K562 (cell line): ENCODE data around the gene IFIT2. TPM values are rescaled to one million over a fixed set of nuclear protein-coding genes. Genes with fewer than 3 reads are reported as not detected.

Source experiments
- ATAC-seq: fragments of 200-7000 bp; cut with Tn5 transposase; 3 replicates; pipeline ENCODE4 v1.9.1; 2020; ENCODE audit warnings: moderate library complexity
- BruUV-seq: library from RNA; stranded (reverse); fragments of 400-500 nt; replicated peaks from 2 replicates; lab custom pipeline; 2021; lab: Mats Ljungman, UMichigan
- CTCF ChIA-PET: fragments of 300-600 bp; formaldehyde crosslinking; extraction: SDS; loops from one replicate; lab custom pipeline; 2021; ENCODE audit warnings: low intra/inter-chr PET ratio; lab: Yijun Ruan, JAX
- POLR2A ChIA-PET: fragments of 300-600, 350-650 bp; sonication (Branson Sonifier 250); formaldehyde crosslinking; extraction: SDS; loops from one replicate; lab custom pipeline; 2021; ENCODE audit warnings: antibody characterized with exemption, inconsistent platforms; lab: Yijun Ruan, JAX
- DNase-seq, 4 experiments: peaks; one replicate each; pipeline versions ENCODE4 v3.0.0 to v3.0.0-alpha.2; 2011 to 2018; ENCODE audit warnings: low spot score in 3 of 4, mixed read lengths in 3 of 4; ENCODE audit errors: extremely low read depth in 1 of 4
- FAIRE-seq: peaks from 2 replicates; lab custom pipeline; 2011; peaks lifted over from hg19 to GRCh38; lab: Jason Lieb, UNC
- H2AFZ ChIP-seq: 2 replicates; pipeline ENCODE4 v1.6.0; 2011; ENCODE audit warnings: low read depth, low read length, control low read depth, inconsistent platforms
- H3K27ac ChIP-seq: fragments of 200-600 bp; 3 replicates; pipeline ENCODE4 v1.8.0; 2011; ENCODE audit warnings: low read depth, mild to moderate bottlenecking, control low read depth, inconsistent platforms, low read length, moderate library complexity, mixed read lengths; ENCODE audit errors: extremely low read depth
- H3K27me3 ChIP-seq, 2 experiments: fragments of 300-600 bp in 1 of 2; 2 replicates in 1 of 2; 3 replicates in 1 of 2; pipeline versions ENCODE4 v1.6.0 to v1.8.0; 2011; ENCODE audit warnings: inconsistent platforms in 2 of 2, low read length in 2 of 2, mild to moderate bottlenecking in 1 of 2, mixed read lengths in 1 of 2, moderate library complexity in 1 of 2; ENCODE audit not compliant: control insufficient read depth in 2 of 2, insufficient read depth in 2 of 2
- H3K36me3 ChIP-seq: fragments of 300-600 bp; 3 replicates; pipeline ENCODE4 v1.8.0; 2011; ENCODE audit warnings: mild to moderate bottlenecking, low read length, inconsistent platforms; ENCODE audit not compliant: control insufficient read depth, insufficient read depth
- H3K4me1 ChIP-seq, 2 experiments: fragments of 200-600 bp in 1 of 2; replicated peaks in 1 of 2; 2 replicates in 1 of 2; 3 replicates in 1 of 2; pipeline versions ENCODE4 v1.5.1 to v1.8.0; 2011; ENCODE audit warnings: inconsistent platforms in 2 of 2, low read length in 2 of 2, mild to moderate bottlenecking in 1 of 2, mixed read lengths in 1 of 2, moderate library complexity in 1 of 2; ENCODE audit not compliant: control insufficient read depth in 2 of 2, insufficient read depth in 2 of 2
- H3K4me2 ChIP-seq: 2 replicates; pipeline ENCODE4 v1.6.1; 2011; ENCODE audit warnings: low read length, control low read depth, inconsistent platforms, mixed read lengths; ENCODE audit not compliant: insufficient read depth
- H3K4me3 ChIP-seq: fragments of 200-600 bp; sonication (generic), shearing (Covaris generic); 2 replicates; pipeline ENCODE4 v1.5.1; 2016; ENCODE audit warnings: control low read depth, inconsistent platforms
- H3K79me2 ChIP-seq: fragments of 200-600 bp; 3 replicates; pipeline ENCODE4 v1.8.0; 2011; ENCODE audit warnings: low read length, inconsistent platforms; ENCODE audit not compliant: control insufficient read depth, insufficient read depth
- H3K9ac ChIP-seq, 2 experiments: 2 replicates each; pipeline versions ENCODE4 v1.6.0 to v1.6.1; 2011; ENCODE audit warnings: low read depth in 2 of 2, low read length in 2 of 2, control low read depth in 1 of 2, inconsistent platforms in 1 of 2, mild to moderate bottlenecking in 1 of 2, mixed read lengths in 1 of 2; ENCODE audit not compliant: insufficient read depth in 1 of 2
- H3K9me1 ChIP-seq: one replicate; pipeline ENCODE4 v1.6.0; 2011; ENCODE audit warnings: inconsistent platforms, mild to moderate bottlenecking, low read length, moderate library complexity; ENCODE audit not compliant: control insufficient read depth, insufficient read depth
- H3K9me3 ChIP-seq: replicated peaks from 2 replicates; pipeline ENCODE4 v1.5.1; 2011; ENCODE audit warnings: low read depth, low read length, inconsistent platforms; ENCODE audit not compliant: control insufficient read depth, insufficient read depth
- H4K20me1 ChIP-seq: replicated peaks from 2 replicates; pipeline ENCODE4 v1.6.1; 2011; ENCODE audit warnings: low read length, inconsistent platforms, mixed read lengths; ENCODE audit not compliant: control insufficient read depth, insufficient read depth
- ATF4 ChIP-seq: fragments of 450-650 bp; formaldehyde crosslinking; IDR thresholded peaks from 2 replicates; pipeline ENCODE4 v1.4.0; 2022; ENCODE audit warnings: mild to moderate bottlenecking, moderate library complexity
- ATF6 ChIP-seq: sonication (generic); formaldehyde crosslinking; IDR thresholded peaks from 2 replicates; pipeline ENCODE4 v1.4.0; 2020; ENCODE audit warnings: mild to moderate bottlenecking, missing genetic modification reagents
- CCNT2 ChIP-seq: IDR thresholded peaks from 2 replicates; pipeline ENCODE4 v1.6.1; 2011; ENCODE audit warnings: borderline replicate concordance, low read depth, mild to moderate bottlenecking, moderate library complexity, mixed read lengths, low read length; ENCODE audit not compliant: insufficient read length; ENCODE audit errors: extremely low read depth
- CSDE1 ChIP-seq, 2 experiments: fragments of 450-650 bp; IDR thresholded peaks; 2 replicates each; pipeline ENCODE4 v1.6.1; 2016; ENCODE audit warnings: mild to moderate bottlenecking in 1 of 2
- HMG20A ChIP-seq: fragments of 450-650 bp; formaldehyde crosslinking; conservative IDR thresholded peaks from 2 replicates; pipeline ENCODE4 v1.4.0; 2020; ENCODE audit warnings: mild to moderate bottlenecking, mixed read lengths
- IRF2 ChIP-seq: sonication (generic); formaldehyde crosslinking; IDR thresholded peaks from 2 replicates; pipeline ENCODE4 v1.8.1; 2022; ENCODE audit warnings: mild to moderate bottlenecking, missing genetic modification reagents
- NCOA6 ChIP-seq: fragments of 450-650 bp; IDR thresholded peaks from 2 replicates; pipeline ENCODE4 v1.6.1; 2017; ENCODE audit warnings: mild to moderate bottlenecking
- POLR2B ChIP-seq: fragments of 450-650 bp; IDR thresholded peaks from 2 replicates; pipeline ENCODE4 v1.6.1; 2018; ENCODE audit warnings: low read depth; ENCODE audit not compliant: partially characterized antibody
- RBM14 ChIP-seq: fragments of 200-400 bp; formaldehyde crosslinking; IDR thresholded peaks from 2 replicates; pipeline ENCODE4 v1.6.1; 2018; ENCODE audit warnings: low read depth, mild to moderate bottlenecking, low read length, moderate library complexity, borderline replicate concordance; ENCODE audit not compliant: insufficient read depth
- SNRNP70 ChIP-seq: fragments of 200-400 bp; formaldehyde crosslinking; optimal IDR thresholded peaks from 2 replicates; pipeline ENCODE3; 2017; ENCODE audit warnings: low read depth, low read length
- WHSC1 ChIP-seq: IDR thresholded peaks from one replicate; pipeline ENCODE4 v1.6.1; 2012; ENCODE audit warnings: low read length, control low read depth, inconsistent platforms
- ZNF311 ChIP-seq: fragments of 250-450 bp; sonication (Bioruptor Pico); IDR thresholded peaks from 2 replicates; pipeline ENCODE4 v1.4.0; 2020; ENCODE audit warnings: mild to moderate bottlenecking, moderate library complexity
- ZNF77 ChIP-seq: fragments of 250-450 bp; sonication (Bioruptor Pico); IDR thresholded peaks from 2 replicates; pipeline ENCODE4 v1.5.0; 2020
- ZNF780A ChIP-seq: fragments of 250-450 bp; sonication (Bioruptor Pico); IDR thresholded peaks from 2 replicates; pipeline ENCODE4 v1.5.0; 2021; ENCODE audit warnings: mild to moderate bottlenecking
- WGBS: fragments of 100-300 bp; shearing (Covaris generic); methylation state at CpG from one replicate; pipeline ENCODE4 v1.1.6; 2016; ENCODE audit warnings: low coverage, mixed read lengths; ENCODE audit not compliant: insufficient coverage; ENCODE audit errors: missing lambda C conversion rate; 5-methylcytosine and 5-hydroxymethylcytosine counted together
- in situ Hi-C: fragments of 300-500 bp; cut with MboI; formaldehyde crosslinking; loops from 4 replicates; pipeline ENCODE4 v1.15.0; 2018; ENCODE audit warnings: inconsistent platforms, mixed read lengths
- intact Hi-C: fragments of 100-400 bp; cut with micrococcal nuclease; formaldehyde crosslinking; loops from 2 replicates; pipeline ENCODE4 v1.14.2; 2022
- polyA plus RNA-seq, 8 experiments: library from polyadenylated mRNA; depleted of rRNA in 4 of 8; stranded (reverse) in 5 of 8; unstranded in 3 of 8; fragments of >200 nt; fragmentation: Nextera tagmentation in 2 of 8; fragmentation: Illumina TruSeq in 1 of 8; extraction: Ambion mirVana in 2 of 8; extraction: Trizol in 1 of 8; gene quantifications; 2 replicates each; pipeline versions ENCODE4 v1.2.1 to v1.2.3, GENCODE V29; 2011 to 2014; ENCODE audit warnings: inconsistent platforms in 1 of 8, missing spikeins in 1 of 8
- total RNA-seq, 7 experiments: library from RNA; depleted of rRNA in 6 of 7; stranded (reverse); fragments of >200 nt in 6 of 7; fragmentation: Illumina TruSeq in 2 of 7; extraction: Trizol in 2 of 7; gene quantifications; 2 replicates each; pipeline versions ENCODE4 v1.2.1 to v1.2.3, GENCODE V29; 2011 to 2021; ENCODE audit warnings: low replicate concordance in 1 of 7
- TF ChIP-seq, protein P1 (sequence below): IDR thresholded peaks from 2 replicates; pipeline ENCODE4 v1.6.1; 2011; ENCODE audit not compliant: insufficient read length; ENCODE audit errors: extremely low read depth
- TF ChIP-seq, protein P2 (sequence below): fragments of 250-450 bp; sonication (Bioruptor Pico); IDR thresholded peaks from 2 replicates; pipeline ENCODE4 v1.5.0; 2020; ENCODE audit warnings: mild to moderate bottlenecking, borderline replicate concordance
- TF ChIP-seq, protein P3 (sequence below): fragments of 450-650 bp; formaldehyde crosslinking; IDR thresholded peaks from 2 replicates; pipeline ENCODE4 v1.4.0; 2020; ENCODE audit warnings: mild to moderate bottlenecking

Gene IFIT2
- total and polyA plus RNA-seq, 9 of the 15 experiments (the other 6 are each of a cell fraction or from before 2014, with no cell fraction given), result 0.03 to 0.25 (median 0.10) TPM; not detected in 1

DNA sequence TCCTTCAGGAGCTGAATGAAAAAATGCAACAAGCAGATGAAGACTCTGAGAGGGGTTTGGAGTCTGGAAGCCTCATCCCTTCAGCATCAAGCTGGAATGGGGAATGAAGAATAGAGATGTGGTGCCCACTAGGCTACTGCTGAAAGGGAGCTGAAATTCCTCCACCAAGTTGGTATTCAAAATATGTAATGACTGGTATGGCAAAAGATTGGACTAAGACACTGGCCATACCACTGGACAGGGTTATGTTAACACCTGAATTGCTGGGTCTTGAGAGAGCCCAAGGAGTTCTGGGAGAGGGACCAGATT, 5.4 kb downstream of the IFIT2 start (continued):
- TF ChIP-seq, protein P1, sequence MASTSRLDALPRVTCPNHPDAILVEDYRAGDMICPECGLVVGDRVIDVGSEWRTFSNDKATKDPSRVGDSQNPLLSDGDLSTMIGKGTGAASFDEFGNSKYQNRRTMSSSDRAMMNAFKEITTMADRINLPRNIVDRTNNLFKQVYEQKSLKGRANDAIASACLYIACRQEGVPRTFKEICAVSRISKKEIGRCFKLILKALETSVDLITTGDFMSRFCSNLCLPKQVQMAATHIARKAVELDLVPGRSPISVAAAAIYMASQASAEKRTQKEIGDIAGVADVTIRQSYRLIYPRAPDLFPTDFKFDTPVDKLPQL, result no peak
- TF ChIP-seq ZNF77 (CRISPR knock-in tag) (no peak), NCOA6 (no peak), RBM14 (no peak), ZNF780A (CRISPR knock-in tag) (no peak), IRF2 (no peak)

GRCh38 chr10:89308266-89308665, 6.4 kb downstream of the IFIT2 start:
- BruUV-seq, result no TSS peak
- H3K27me3 ChIP-seq, result peaks cover 0 to 6% of the 10 kb centered on the region in 2 experiments; a peak in 2 of 5 replicates
- no peaks in the 10 kb centered on the region for H4K20me1 ChIP-seq
- no peaks in the 10 kb centered on the region for H3K36me3 ChIP-seq
- no peak overlapping the region for H3K4me3 ChIP-seq
- no peak overlapping the region for H2AFZ ChIP-seq
- ChIA-PET CTCF (no interaction called here), POLR2A (no interaction called here)
- no peak overlapping the region for H3K27ac ChIP-seq
- no peaks in the 10 kb centered on the region for H3K9me1 ChIP-seq
- ATAC-seq (no peak), DNase-seq (no peak), FAIRE-seq (no peak)
- H3K79me2 ChIP-seq, result no peaks in the 10 kb centered on the region
- H3K4me1 ChIP-seq, result no peaks in the 10 kb centered on the region
- in situ Hi-C loops, result no loop called here
- H3K9me3 ChIP-seq, result no peaks in the 10 kb centered on the region
- no peak overlapping the region for H3K4me2 ChIP-seq
- H3K9ac ChIP-seq, result no peak overlapping the region
- intact Hi-C loops, result no loop called here
- 14% methylated on average over 6 of the region's 6 CpGs for WGBS
- TF ChIP-seq ATF4 (CRISPR knock-in tag), result no peak
- no peak for TF ChIP-seq ZNF311 (CRISPR knock-in tag)
- TF ChIP-seq CCNT2, result no peak
- no peak for TF ChIP-seq POLR2B
- no peak for TF ChIP-seq ATF6
- no peak for TF ChIP-seq HMG20A (CRISPR knock-in tag)
- TF ChIP-seq, protein P2, sequence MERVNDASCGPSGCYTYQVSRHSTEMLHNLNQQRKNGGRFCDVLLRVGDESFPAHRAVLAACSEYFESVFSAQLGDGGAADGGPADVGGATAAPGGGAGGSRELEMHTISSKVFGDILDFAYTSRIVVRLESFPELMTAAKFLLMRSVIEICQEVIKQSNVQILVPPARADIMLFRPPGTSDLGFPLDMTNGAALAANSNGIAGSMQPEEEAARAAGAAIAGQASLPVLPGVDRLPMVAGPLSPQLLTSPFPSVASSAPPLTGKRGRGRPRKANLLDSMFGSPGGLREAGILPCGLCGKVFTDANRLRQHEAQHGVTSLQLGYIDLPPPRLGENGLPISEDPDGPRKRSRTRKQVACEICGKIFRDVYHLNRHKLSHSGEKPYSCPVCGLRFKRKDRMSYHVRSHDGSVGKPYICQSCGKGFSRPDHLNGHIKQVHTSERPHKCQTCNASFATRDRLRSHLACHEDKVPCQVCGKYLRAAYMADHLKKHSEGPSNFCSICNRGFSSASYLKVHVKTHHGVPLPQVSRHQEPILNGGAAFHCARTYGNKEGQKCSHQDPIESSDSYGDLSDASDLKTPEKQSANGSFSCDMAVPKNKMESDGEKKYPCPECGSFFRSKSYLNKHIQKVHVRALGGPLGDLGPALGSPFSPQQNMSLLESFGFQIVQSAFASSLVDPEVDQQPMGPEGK (CRISPR knock-in tag), result no peak
- no peak for TF ChIP-seq CSDE1 (IDR thresholded peaks at IDR 0.05)
- TF ChIP-seq, protein P3, sequence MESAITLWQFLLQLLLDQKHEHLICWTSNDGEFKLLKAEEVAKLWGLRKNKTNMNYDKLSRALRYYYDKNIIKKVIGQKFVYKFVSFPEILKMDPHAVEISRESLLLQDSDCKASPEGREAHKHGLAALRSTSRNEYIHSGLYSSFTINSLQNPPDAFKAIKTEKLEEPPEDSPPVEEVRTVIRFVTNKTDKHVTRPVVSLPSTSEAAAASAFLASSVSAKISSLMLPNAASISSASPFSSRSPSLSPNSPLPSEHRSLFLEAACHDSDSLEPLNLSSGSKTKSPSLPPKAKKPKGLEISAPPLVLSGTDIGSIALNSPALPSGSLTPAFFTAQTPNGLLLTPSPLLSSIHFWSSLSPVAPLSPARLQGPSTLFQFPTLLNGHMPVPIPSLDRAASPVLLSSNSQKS (CRISPR knock-in tag), result no peak
- no peak for TF ChIP-seq WHSC1
- TF ChIP-seq SNRNP70, result no peak
